DND-41 (cell line): Measurements from ENCODE around the gene ADAT2.

Source experiments
- CTCF ChIP-seq: IDR thresholded peaks from 2 replicates; pipeline ENCODE4 v1.5.1; 2012; ENCODE audit warnings: borderline replicate concordance, low read length, moderate library complexity, mild to moderate bottlenecking; ENCODE audit not compliant: poor library complexity, severe bottlenecking; ENCODE audit errors: extremely low read depth
- EZH2 ChIP-seq: IDR thresholded peaks from 3 replicates; pipeline ENCODE4 v1.6.1; 2012; ENCODE audit warnings: borderline replicate concordance, low read depth, mild to moderate bottlenecking, moderate library complexity, low read length, inconsistent platforms; ENCODE audit not compliant: severe bottlenecking

- no peak for TF ChIP-seq CTCF
- no peak for TF ChIP-seq EZH2
Measured at GRCh38 chr6:143485967-143486366, 35.5 kb upstream of the ADAT2 start.
